ENCODE data around the gene CACNA2D3.

Gene CACNA2D3

DNA sequence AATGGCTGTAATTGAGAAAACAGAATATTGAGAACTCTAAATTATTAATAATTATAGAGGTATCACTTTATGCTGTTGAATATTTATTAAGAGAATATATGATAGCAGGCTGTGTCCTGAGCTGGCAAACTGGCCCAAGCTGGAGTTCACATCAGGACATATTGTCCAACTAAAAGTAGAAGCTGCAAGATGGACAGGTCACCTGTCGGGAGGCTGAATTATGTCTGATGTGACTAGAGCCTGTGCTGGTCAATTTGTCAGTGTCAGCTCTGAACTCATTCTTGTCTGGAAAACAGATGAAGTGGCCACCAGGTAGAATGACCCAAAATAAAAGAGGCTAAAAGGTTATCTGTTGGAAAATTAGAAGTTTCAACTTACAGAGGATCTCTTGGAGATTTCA is 413.3 kb downstream of the CACNA2D3 start:
- DNase-seq = no peak

DNA sequence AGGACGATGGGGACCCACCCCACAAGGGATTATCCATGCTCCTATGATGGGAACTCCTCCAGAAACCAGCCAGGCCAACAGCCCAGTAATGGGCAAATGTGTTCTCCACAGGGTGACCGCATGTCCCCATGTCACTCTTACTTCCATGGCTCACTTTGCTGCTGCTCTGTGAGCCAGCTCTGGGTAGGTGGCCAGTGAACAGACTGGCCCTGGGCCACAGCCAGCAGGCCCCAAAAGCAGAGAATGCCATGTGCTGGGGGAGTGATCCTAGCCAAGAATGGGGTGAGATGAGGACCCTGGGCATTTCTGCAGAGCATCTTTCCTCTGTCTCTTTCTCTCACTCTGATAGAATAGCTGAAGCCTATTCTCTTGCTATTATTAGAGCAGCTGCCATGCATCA is 414.1 kb downstream of the CACNA2D3 start:
- DNase-seq = no peak

DNA sequence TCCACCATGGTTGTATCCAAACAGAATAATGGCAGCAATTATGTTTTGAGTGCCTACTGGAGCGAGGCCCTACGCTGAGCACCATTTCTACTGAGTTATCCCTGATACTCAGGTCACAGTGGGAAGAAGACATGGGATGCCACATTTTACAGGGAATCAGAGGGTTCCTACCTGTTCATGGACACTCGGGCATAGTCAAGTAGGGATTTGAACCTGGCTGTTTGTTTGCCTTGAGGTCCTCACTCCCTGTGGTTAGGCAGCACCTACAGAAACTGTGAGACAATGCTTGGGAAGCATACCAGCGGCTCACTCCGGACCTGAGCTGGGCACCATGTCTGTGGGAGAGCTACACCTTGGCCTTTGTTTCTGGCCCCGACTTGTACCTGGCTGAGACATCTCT is 415.2 kb downstream of the CACNA2D3 start:
- no peak for DNase-seq

DNA sequence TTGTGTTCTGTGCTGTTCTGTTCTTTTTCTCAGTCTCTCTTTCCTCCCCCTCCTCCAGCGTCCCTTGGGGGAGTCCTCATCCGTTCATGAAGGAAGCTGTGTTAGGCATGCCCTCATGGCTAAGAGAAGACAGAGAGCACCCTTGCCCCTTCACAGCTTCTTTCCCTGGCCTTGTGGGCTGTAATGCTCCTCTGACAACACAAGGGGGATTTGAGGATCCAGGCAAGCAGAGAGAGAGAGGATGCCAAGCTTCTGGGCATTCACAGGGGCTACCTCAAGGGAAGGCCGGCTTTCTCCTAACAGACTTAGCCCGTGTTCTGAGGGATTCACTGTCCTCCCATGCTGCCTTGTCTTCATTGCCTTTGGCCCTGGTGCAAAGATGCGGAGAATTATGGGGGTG is 416.0 kb downstream of the CACNA2D3 start:
- no peak for DNase-seq

DNA sequence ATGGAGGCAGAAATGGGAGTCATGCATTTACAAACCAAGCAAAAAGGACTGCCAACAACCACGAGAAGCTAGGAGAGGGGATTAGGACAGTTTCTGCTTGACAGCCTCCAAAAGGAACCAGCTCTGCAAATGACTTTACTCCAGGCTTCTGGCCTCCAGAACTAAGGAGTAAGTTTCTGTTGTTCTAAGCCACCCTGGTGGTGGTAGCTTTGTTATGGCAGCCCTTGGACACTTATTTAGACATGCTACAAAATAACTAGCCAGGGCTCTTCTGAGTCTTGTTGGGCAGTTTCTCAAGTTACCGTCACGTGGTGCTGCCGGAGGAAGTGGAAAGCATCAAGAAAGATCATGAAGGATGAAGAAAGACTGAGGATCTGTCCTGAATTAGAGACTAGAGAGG is 419.0 kb downstream of the CACNA2D3 start:
- DNase-seq = no peak

DNA sequence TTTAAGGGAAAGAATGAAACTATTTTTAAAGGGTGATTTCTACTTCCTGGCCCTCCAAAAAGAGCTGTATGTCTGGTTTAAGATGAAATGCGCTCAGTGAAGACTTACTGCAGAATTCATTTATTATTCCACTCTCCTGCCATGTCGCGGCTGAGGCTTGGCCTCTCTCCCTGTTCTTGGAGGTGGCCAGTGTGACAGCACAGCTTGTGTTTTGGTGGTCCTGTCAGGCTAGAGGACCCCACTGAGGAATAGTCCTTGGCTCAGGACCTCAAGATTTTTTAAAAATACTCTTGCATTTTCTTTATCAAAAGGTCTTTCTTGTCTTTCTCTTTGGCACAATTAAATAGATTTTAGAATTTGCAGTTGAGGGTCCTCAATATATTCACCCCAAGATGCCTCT is 421.1 kb downstream of the CACNA2D3 start:
- no peak for DNase-seq

DNA sequence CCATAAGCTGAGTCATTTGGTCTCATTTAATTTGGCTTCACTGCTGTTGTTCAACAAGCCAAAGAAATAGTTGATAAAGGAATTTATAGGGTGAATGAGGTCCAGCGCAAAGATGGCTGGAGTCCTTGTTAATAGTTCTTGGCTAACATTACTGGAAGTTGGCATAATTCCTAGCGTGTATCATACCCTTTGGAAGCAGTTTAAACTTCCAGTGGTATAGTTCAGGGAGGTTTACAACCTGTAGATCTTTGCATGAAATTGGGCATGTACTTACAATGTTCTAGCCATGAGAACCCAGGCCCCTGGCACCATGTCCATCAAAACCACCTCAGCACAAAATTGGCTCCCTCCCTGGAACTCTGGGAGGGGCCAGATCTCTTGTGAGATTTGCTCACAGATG is 424.7 kb downstream of the CACNA2D3 start:
- DNase-seq = no peak

DNA sequence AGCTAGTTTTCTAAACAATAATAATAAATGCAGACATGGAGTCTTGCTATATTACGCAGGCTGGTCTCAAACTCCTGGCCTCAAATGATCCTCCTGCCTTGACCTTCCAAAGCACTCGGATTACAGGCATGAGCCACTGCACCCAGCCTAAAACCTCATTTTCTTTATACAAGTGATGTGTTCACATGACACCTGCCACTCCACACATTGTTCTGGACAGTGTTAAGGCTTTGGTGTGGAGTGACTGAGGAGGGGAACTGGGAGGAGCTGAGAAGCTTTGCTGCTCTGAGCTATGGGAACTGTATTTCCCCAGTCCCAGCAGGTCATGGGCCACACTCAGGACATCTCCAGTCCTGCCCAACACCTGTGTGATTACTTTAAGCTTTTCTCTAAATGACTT is 425.5 kb downstream of the CACNA2D3 start:
- DNase-seq = no peak

DNA sequence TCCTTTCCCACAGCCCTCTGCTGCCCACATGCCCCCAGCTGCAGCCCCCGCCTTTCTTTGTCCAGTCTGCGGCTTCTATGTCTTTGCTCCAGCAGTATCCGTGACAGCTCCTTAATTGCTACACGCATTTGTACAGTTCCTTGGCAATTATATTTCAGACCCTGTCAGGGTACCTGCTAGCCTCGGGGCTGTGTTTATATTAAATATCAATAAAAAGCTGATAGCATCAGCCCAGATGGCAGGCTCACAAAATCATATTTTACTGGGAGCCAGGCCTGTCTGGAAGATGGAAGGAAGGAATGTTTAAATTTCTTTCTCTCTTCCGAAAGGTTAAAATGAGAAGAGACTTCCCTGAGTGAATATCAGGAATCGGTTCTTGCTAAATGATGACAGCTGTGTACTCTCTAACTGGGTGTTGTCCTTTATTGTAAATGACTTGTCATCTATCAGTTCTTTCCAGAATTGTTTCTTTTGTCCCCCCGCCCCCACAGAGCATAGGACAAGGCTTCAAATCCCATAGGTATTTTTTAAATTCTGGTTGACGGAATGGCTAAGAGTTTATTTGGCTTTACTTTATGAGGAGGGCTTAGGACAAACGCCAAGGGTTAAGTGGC is 427.4 kb downstream of the CACNA2D3 start:
- DNase-seq = no peak

DNA sequence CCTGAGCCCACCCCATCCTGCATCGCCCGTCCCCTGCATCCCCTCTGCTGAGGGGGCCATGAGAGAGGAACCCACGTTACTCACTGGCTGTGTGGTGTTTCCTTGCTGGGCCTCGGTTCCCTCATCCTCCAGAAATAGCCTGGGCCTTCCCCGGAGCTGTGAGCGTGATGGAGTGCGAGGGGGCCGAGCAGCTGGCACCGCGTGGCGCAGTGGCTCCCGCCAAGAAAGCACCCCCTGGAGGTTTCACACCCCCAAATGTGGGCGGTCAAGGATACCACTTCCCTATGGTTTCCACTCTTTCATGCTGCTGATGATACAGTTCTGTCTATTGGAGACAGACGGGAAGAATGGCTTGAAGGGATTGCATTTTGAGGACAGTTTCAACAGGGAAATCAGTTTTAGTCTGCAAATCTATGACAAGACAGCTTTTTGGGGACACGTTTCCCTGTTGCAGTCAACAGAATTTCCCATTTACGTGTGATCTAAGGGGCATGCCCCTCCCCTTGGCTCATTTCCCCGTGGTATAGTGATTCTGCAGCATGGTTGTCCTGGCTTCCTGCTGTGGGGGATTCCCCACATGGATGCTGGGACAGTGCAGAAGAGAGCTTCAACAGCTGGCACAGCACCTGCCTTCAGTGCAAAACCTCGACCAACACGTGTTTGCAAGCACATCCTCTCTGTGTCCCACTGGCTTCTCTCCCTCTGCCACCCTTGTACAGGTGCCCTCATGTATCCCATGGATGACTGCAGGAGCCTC is 428.0 kb downstream of the CACNA2D3 start:
- DNase-seq = no peak

DNA sequence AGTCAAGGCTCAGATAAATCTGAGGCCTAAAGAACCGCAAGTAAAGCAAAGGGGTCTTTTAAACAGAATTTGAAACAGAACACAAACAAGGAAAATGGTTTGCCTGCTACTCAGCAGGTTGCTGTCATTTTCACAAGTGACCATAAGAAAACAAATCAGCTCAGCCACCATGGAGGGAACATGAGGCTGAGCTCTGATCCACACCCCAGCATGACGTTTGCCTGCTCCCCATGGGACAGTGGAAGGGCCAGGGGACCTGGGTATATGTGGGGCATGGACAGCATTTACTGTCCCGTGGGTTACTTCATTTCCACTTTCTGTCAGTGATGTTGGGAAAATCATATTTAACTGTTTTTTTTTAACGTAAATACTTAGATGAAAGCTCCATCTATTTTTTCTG is 434.3 kb downstream of the CACNA2D3 start:
- no peak for DNase-seq

DNA sequence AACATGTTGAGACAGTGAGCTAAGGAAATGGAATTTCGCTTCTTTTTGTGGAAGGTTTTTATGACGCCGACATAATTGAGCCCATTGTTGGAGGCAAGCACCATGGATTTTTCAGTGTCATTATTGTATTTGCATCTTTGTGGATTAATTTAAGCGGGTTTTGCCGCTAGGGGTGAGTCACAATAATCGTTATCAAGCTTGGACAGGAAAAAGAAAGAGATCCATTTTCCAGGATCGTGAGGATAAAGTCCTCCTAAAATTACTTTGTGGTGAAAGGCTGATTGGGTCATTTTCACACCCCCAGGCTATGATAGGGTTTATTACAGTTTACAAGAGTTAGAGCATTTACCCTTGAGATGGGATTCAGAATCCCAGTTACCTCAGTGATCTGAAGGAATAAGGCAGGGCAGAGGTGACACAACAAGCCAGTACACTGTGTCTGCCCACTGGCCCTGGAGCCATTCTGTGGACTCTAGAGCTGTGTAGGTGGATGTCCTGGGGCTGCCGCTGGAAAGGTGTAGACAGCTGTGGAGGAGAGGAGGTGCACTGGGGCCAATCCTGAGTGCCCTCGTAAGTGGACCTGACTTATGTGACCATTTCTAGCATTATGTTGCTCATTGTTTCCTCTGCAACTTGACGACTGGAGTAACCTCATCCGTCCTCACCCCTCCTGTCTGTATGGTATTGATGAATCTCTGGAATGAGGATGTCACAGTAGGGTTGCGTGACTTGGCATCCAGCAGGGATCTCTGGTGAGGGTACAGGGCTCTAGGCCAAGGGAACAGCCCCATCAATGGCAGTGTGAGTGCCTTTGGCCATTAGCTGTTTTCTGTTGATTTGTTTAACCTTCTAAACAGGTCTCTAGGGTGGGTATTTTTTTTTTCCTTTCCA is 435.4 kb downstream of the CACNA2D3 start:
- DNase-seq = no peak

DNA sequence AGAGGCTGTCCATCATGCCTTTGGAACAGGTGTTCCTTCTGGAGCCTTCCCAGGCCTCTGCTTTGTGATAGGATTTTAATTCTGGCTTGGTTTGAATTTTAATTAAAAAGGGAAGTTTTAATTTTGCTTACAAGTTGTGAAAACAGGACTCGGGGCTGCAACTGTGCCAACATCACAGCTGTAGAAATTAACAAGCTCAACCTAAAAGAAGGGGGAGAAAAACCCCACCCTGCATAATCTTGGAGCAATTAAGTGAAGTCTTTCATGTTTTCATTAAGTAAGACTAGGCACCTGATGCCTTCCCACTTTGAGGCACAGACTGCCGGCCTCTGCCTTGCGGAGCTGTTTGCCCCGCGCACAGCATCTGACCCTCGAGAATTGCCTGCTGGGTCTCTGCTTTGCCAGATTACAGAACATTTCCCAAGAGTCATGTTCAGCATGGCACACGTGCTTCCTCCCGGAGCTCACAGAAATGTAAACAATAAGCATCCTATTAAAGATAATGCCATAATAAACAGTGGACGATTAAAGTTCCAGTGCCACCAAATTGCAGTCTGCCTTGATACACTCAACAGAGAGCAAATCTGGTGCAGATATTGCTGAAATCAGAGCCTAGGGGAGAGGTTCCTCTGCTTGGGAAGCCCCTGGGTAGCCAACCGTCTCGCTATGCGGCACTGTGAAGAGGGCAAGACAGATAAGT is 441.3 kb downstream of the CACNA2D3 start:
- no peak for DNase-seq

DNA sequence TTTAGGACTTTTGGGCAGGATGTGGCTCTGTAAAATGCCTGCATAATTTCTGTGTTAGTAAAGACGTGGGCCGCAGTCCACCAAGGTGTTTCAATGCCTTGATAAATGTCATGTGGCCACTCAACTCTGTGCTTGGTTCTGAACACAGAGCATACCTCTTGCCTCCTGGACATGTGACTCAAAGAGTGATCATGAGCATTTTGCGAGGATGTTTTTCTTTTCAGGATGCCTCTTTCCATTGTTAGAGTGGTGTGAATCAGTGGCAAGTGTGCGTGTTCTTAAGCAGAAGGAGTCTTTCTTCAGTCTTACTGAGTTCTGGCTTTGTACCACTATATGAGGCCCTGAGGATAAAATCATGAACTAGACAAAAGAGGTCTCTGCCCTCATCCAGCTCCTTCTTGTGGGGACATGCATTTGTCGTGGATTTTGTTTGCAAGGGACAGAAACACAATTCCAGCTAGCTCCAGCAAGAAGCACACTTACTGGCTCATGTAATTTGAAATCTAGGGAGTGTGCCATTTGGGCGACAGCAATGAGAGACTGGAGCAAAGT is 442.1 kb downstream of the CACNA2D3 start:
- DNase-seq = no peak

DNA sequence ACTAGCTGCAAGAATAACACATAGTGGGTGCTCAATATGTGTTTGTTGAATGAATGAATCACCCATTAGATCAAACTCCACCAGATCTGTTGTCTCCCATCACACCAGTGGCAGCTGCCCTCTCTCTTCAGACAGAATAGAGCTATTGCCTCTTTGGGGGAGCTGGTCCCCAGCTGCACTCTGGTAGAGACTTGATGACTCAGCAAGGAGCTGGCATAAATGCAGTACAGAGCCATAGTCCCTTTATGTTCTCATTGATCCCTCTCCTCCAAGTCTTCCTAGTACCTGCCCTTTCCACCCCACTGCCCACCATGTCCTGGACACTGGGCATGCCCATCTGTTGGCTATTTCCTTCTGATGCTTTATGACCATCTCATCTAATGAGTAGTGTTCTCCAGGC is 443.6 kb downstream of the CACNA2D3 start:
- no peak for DNase-seq

DNA sequence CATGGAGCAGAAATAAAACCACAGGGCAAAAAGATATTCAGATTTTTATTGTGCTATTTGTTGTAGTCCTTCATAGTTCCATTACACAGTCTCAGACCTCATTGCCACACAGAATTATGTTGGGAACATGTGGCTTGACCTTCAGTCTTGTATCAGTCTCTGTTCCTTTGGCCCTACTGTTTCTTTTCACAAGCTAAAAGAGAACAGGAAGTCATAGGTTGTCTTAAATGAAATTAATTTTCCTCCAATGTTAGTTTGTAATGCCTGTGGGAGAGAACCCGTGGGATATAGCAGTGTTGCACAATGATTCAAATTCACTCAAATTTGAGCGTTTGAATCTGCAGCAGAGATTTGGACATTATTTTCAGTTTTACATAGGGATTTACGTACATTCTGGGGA is 445.6 kb downstream of the CACNA2D3 start:
- no peak for DNase-seq

DNA sequence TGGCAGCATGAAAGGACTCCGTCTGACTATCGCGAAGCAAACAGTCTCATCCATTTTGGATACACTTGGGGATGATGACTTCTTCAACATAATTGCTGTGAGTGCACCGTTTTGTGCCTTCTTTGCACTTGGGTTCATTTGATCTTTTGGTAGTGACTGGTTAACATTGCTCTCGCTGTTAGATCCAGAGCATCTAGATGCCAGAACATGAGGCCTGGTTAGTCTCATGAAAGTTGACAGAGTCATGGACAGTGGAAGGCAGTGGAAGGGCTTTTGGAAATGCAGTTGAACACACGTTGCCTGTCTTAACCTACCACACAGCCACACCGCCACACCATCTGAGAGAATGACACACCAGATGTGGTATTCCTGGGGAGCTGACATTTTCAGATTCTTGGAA is 447.7 kb downstream of the CACNA2D3 start:
- no peak for DNase-seq

DNA sequence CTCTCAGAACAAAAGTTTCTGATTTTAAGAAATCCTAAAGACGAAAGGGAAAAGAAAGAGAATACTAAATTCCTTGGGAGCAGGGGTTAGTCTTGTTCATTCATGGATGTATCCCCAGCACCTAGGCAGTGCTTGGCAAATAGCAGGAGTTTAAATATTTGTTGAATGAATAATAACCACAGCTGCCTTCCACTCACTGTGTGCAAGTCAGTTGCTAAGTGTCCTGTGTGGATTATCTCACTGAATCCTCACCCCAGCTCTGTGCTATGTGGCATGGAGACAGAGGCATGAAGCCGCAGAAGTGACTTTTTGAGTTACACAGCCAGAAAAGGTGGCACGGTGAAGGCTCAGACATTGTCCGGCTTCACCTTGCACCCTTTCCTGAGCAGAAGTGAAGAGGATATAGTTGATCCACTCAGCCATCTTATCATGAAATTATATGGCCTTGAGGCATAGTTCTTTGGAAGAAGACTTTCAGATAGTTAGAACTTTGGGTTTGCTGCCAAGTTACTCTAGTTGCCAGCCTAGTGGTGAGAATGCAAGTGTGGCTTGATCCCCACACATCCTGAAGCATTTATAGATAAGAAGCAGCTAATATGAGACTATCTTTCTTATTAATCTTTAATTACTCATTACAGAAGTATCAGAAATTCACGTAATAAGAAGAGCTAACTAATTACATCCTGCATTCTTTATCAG is 450.0 kb downstream of the CACNA2D3 start:
- DNase-seq = peak; percentile 26

DNA sequence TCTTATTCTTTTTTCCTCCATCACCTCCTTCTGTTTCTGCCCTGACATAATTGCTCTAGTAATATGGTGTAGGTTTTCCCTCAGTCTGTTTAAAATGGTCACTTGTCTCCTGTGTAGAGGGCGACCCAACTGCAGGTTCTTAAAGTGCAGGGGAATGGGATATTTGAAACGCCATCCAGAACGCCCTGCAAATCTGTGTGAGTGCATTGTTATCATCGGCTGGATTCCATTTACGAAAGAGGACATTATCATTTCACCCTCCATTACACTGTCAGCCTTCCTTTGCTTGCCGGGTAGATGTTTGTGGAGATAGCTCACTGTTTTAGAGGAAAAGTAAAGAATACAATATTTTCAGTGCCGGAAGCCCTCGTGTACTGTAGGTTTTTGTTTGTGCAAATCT is 451.5 kb downstream of the CACNA2D3 start:
- no peak for DNase-seq

DNA sequence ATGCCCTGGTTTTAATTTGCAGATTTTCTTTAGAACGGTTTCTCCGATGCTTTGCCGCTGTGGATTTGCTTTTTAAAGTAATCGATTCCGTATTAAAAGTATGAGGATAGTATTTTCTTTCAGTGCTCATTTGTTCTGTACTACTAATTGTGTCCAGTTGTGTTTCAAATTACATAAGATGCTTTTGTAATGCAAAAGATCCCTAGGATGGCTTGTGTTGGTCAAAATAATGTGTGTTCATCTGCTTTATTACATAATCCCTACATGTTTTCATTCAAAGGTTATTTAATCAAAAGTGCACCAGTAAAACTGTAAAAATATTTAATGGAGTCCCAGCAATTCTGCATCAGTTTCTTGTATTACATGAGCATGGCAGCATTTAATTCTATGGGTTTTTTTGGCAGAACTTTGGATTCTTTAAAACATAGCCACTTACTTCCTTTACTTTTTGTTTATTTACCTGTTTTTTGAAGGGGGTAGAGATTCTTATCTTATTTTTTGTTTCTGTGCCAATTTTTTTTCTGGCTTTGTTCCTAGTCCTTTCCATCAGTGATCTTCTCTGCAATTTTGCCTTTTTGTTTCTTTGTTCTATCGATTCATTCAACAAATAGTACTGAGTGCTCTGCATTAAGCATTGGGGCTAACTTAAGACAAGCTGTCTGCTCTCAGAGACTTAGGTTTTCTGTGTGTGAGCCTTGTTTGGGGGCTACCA is 452.7 kb downstream of the CACNA2D3 start:
- no peak for DNase-seq

DNA sequence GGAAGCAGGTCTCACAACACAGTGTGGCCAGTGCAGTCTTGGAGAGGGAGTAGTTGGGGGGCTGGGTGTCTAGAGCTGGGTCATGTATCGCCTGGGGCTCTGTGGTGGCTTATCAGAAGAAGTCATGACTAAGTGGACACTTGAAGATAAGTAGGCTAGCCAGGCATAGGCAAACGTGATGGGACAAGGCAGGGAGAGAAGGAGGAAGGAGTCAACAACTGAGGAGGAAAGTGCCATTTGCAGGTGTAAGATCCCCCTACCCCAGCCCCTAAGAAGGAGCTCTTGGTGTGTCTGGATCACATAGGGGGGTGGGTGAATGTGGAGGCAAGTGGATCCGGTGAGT is 453.2 kb downstream of the CACNA2D3 start:
- no peak for DNase-seq
